ENCODE results near the gene MLN. TPM values are rescaled to one million over a fixed set of nuclear protein-coding genes. Genes with fewer than 3 reads are reported as not detected.

Gene MLN
- polyA plus RNA-seq, 1 of the 3 experiments (the other 2 are of a cell fraction): not detected

GRCh38 chr6:33761922-33762629 is 41.7 kb downstream of the MLN start:
- WGBS (ENCODE audit: low lambda C conversion rate): 70% methylated on average over 2 of the region's 7 CpGs
- Histone ChIP-seq H3F3A (replicated peaks; ENCODE audit: insufficient read depth) (no peaks in the 10 kb centered on the region), H3K9ac (no peak overlapping the region), H3K4me3 (ENCODE audit: low read depth in 2 of 2, low read length in 1 of 2) (no peak overlapping the region), H2AFZ (ENCODE audit: low read depth) (no peak overlapping the region), H3K9me3 (no peaks in the 10 kb centered on the region), H3K9me2 (no peaks in the 10 kb centered on the region), H3K36me3 (replicated peaks in 1 of 2; ENCODE audit: control insufficient read depth in 1 of 2, insufficient read depth in 2 of 2, low read length in 1 of 2) (no peaks in the 10 kb centered on the region), H3K27me3 (ENCODE audit: insufficient read depth) (no peaks in the 10 kb centered on the region), H3K4me1 (ENCODE audit: control insufficient read depth in 1 of 2, insufficient read depth in 2 of 2, low read depth in 1 of 2, low read length in 1 of 2) (peaks cover 0 to 19% of the 10 kb centered on the region in 2 experiments; a peak in 1 of 4 replicates), H4K20me1 (ENCODE audit: insufficient read depth) (no peaks in the 10 kb centered on the region), H3K79me2 (ENCODE audit: insufficient read depth) (no peaks in the 10 kb centered on the region), H3K27ac (ENCODE audit: low read depth in 2 of 2, low read length in 1 of 2) (peak overlapping the region in 1 of 2 experiments; percentile 56; a peak in 2 of 4 replicates), H3K4me2 (no peak overlapping the region)
- ChIA-PET CTCF (interaction anchor here (0.6 to 14.7 kb wide), 25 partner anchors 8 to 393 kb away, joined by 3 to 204 read pairs (median 5); partner anchors contain the start of genes IP6K3 and UQCC2), POLR2A (no interaction called here)
- peak; percentile 71 for DNase-seq
- TF ChIP-seq RCOR1 (IDR thresholded peaks at IDR 0.05; ENCODE audit: low read length) (no peak), CTCF (IDR thresholded peaks at IDR 0.05) (peak; percentile 59), SMC3 (IDR thresholded peaks at IDR 0.05; ENCODE audit: low read depth, low read length) (peak; percentile 78), RXRA (IDR thresholded peaks at IDR 0.05; ENCODE audit: borderline replicate concordance, low read depth) (no peak), RAD21 (IDR thresholded peaks at IDR 0.05; ENCODE audit: low read length) (peak; percentile 72)

GRCh38 chr6:33761581-33761921 is 42.3 kb downstream of the MLN start:
- Histone ChIP-seq H3K79me2 (ENCODE audit: insufficient read depth) (no peaks in the 10 kb centered on the region), H3K27ac (ENCODE audit: low read depth in 2 of 2, low read length in 1 of 2) (peak overlapping the region in 1 of 2 experiments; percentile 56; a peak in 2 of 4 replicates), H3K9me2 (no peaks in the 10 kb centered on the region), H2AFZ (ENCODE audit: low read depth) (no peak overlapping the region), H3K27me3 (ENCODE audit: insufficient read depth) (no peaks in the 10 kb centered on the region), H3K9ac (no peak overlapping the region), H3K4me1 (ENCODE audit: control insufficient read depth in 1 of 2, insufficient read depth in 2 of 2, low read depth in 1 of 2, low read length in 1 of 2) (peaks cover 0 to 19% of the 10 kb centered on the region in 2 experiments; a peak in 1 of 4 replicates), H3K9me3 (no peaks in the 10 kb centered on the region), H3F3A (replicated peaks; ENCODE audit: insufficient read depth) (no peaks in the 10 kb centered on the region), H3K36me3 (replicated peaks in 1 of 2; ENCODE audit: control insufficient read depth in 1 of 2, insufficient read depth in 2 of 2, low read length in 1 of 2) (no peaks in the 10 kb centered on the region), H3K4me2 (no peak overlapping the region), H4K20me1 (ENCODE audit: insufficient read depth) (no peaks in the 10 kb centered on the region), H3K4me3 (ENCODE audit: low read depth in 2 of 2, low read length in 1 of 2) (no peak overlapping the region)
- POLR2A ChIA-PET: no interaction called here
- TF ChIP-seq NFIC (IDR thresholded peaks at IDR 0.05; ENCODE audit: borderline replicate concordance): no peak
- TF ChIP-seq FOXM1 (IDR thresholded peaks at IDR 0.05; ENCODE audit: low read depth): no peak
- TF ChIP-seq TEAD4 (IDR thresholded peaks at IDR 0.05; ENCODE audit: borderline replicate concordance, insufficient read depth): no peak
- TF ChIP-seq GABPA (IDR thresholded peaks at IDR 0.05; ENCODE audit: low read depth): no peak
- TF ChIP-seq RAD21 (IDR thresholded peaks at IDR 0.05; ENCODE audit: low read length): no peak
- no peak for DNase-seq
- CTCF ChIA-PET: interaction anchor here (0.6 to 14.7 kb wide), 22 partner anchors 9 to 393 kb away, joined by 3 to 204 read pairs (median 5); partner anchors contain the start of genes IP6K3 and UQCC2
- 80% methylated on average over 1 of the region's 2 CpGs for WGBS (ENCODE audit: low lambda C conversion rate)

Measured in SK-N-SH (cell line).